ENCODE measurements around the gene HRAS.

GRCh38 chr11:576811-577610 is 41.6 kb upstream of the HRAS start:
- TF ChIP-seq POLR2A (IDR thresholded peaks at IDR 0.05; ENCODE audit: low read length) = no peak
- TF ChIP-seq CTCF (IDR thresholded peaks at IDR 0.05) = no peak

All from A549 (cell line).